ENCODE results near the gene STRA6.

- TF ChIP-seq CTCF (IDR thresholded peaks at IDR 0.05), result no peak
- no peak for TF ChIP-seq POLR2AphosphoS5 (IDR thresholded peaks at IDR 0.05)
- TF ChIP-seq POLR2A (IDR thresholded peaks at IDR 0.05), result no peak
Measured at GRCh38 chr15:74130155-74130848, 72.3 kb downstream of the STRA6 start, which contains the start of gene ISLR2.

Data from breast epithelium (tissue), 3 donors.